CD14-positive monocyte (primary cell): Measurements from ENCODE around the gene MUTYH. TPM values are rescaled to one million over a fixed set of nuclear protein-coding genes. Genes with fewer than 3 reads are reported as not detected.

Experiments used
- DNase-seq, 3 donors: peaks; one replicate each; pipeline ENCODE4 v3.0.0-alpha.2; 2011 to 2022
- H2AFZ ChIP-seq: 2 replicates; pipeline ENCODE4 v1.6.0; 2012; ENCODE audit warnings: mild to moderate bottlenecking, low read depth, low read length, inconsistent platforms; ENCODE audit not compliant: insufficient read depth, poor library complexity, severe bottlenecking
- H3K27ac ChIP-seq, 2 donors: 1 replicate in 1 of 2; 2 replicates in 1 of 2; pipeline ENCODE4 v1.5.1; 2012 to 2013; ENCODE audit warnings: low read length in 2 of 2, control low read depth in 1 of 2, inconsistent platforms in 1 of 2, low read depth in 1 of 2, mild to moderate bottlenecking in 1 of 2
- H3K27me3 ChIP-seq, 2 donors: one replicate each; pipeline versions ENCODE4 v1.6.0 to v1.6.1; 2011 to 2013; ENCODE audit warnings: low read length in 2 of 2; ENCODE audit not compliant: control insufficient read depth in 2 of 2, insufficient read depth in 2 of 2
- H3K36me3 ChIP-seq, 2 donors: replicated peaks in 1 of 2; 1 replicate in 1 of 2; 2 replicates in 1 of 2; pipeline versions ENCODE4 v1.5.1 to v1.6.1; 2012 to 2013; ENCODE audit warnings: low read length in 2 of 2, control low read depth in 1 of 2, inconsistent platforms in 1 of 2, mild to moderate bottlenecking in 1 of 2; ENCODE audit not compliant: insufficient read depth in 2 of 2, control insufficient read depth in 1 of 2
- H3K4me1 ChIP-seq, 2 donors: 1 replicate in 1 of 2; 2 replicates in 1 of 2; pipeline versions ENCODE4 v1.5.1 to v1.6.1; 2012 to 2013; ENCODE audit warnings: low read length in 2 of 2, control low read depth in 1 of 2, inconsistent platforms in 1 of 2, mild to moderate bottlenecking in 1 of 2, moderate library complexity in 1 of 2; ENCODE audit not compliant: insufficient read depth in 2 of 2, control insufficient read depth in 1 of 2
- H3K4me2 ChIP-seq: replicated peaks from 2 replicates; pipeline ENCODE3; 2012; ENCODE audit warnings: low read length, moderate library complexity, mild to moderate bottlenecking; ENCODE audit not compliant: poor library complexity, severe bottlenecking; ENCODE audit errors: extremely low read depth
- H3K4me3 ChIP-seq, 3 experiments: fragments of 200-600 bp in 1 of 3; sonication (generic) in 1 of 3; replicated peaks in 1 of 3; 1 replicate in 2 of 3; 2 replicates in 1 of 3; pipeline ENCODE4 v1.5.1; 2011 to 2013; ENCODE audit warnings: low read length in 3 of 3, mild to moderate bottlenecking in 3 of 3, control low read depth in 2 of 3, low read depth in 2 of 3, inconsistent platforms in 1 of 3, moderate library complexity in 1 of 3
- H3K79me2 ChIP-seq: 2 replicates; pipeline ENCODE4 v1.6.0; 2012; ENCODE audit warnings: mild to moderate bottlenecking, control low read depth, inconsistent platforms, low read length, moderate library complexity; ENCODE audit not compliant: insufficient read depth
- H3K9ac ChIP-seq: 2 replicates; pipeline ENCODE4 v1.6.0; 2017; ENCODE audit warnings: low read length, mild to moderate bottlenecking; ENCODE audit not compliant: insufficient read depth, poor library complexity, severe bottlenecking
- H3K9me3 ChIP-seq, 2 donors: replicated peaks in 1 of 2; 1 replicate in 1 of 2; 2 replicates in 1 of 2; pipeline versions ENCODE4 v1.5.1 to v1.6.1; 2012 to 2013; ENCODE audit warnings: low read length in 2 of 2, control low read depth in 1 of 2; ENCODE audit not compliant: control insufficient read depth in 1 of 2, insufficient read depth in 1 of 2
- H4K20me1 ChIP-seq: 2 replicates; pipeline ENCODE4 v1.6.0; 2012; ENCODE audit warnings: mild to moderate bottlenecking, low read length, control low read depth, moderate library complexity; ENCODE audit not compliant: insufficient read depth
- H3K27ac Mint-ChIP-seq, 7 donors: one replicate each; pipeline ENCODE4 v1.8.0; 2020; ENCODE audit warnings: mild to moderate bottlenecking in 7 of 7, mixed read lengths in 7 of 7, moderate library complexity in 6 of 7, inconsistent platforms in 2 of 7
- H3K27me3 Mint-ChIP-seq, 3 donors: one replicate each; pipeline ENCODE4 v1.8.0; 2021 to 2022; ENCODE audit warnings: low read depth in 3 of 3, mild to moderate bottlenecking in 3 of 3, mixed read lengths in 3 of 3, moderate library complexity in 3 of 3, inconsistent platforms in 1 of 3
- H3K36me3 Mint-ChIP-seq, 2 donors: one replicate each; pipeline ENCODE4 v1.8.0; 2020; ENCODE audit warnings: mixed read lengths in 2 of 2, inconsistent platforms in 1 of 2, mild to moderate bottlenecking in 1 of 2
- H3K4me1 Mint-ChIP-seq: one replicate; pipeline ENCODE4 v1.8.0; 2020; ENCODE audit warnings: mild to moderate bottlenecking, mixed read lengths
- H3K4me3 Mint-ChIP-seq, 2 donors: one replicate each; pipeline ENCODE4 v1.8.0; 2020; ENCODE audit warnings: mild to moderate bottlenecking in 2 of 2, mixed read lengths in 2 of 2, moderate library complexity in 1 of 2
- H3K9me3 Mint-ChIP-seq, 7 donors: one replicate each; pipeline ENCODE4 v1.8.0; 2020 to 2022; ENCODE audit warnings: mixed read lengths in 7 of 7, mild to moderate bottlenecking in 6 of 7, moderate library complexity in 6 of 7, inconsistent platforms in 2 of 7
- WGBS: methylation state at CpG from one replicate; pipeline ENCODE4 v1.1.5; 2013; ENCODE audit warnings: missing lambda C conversion rate; ENCODE audit not compliant: insufficient coverage; 5-methylcytosine and 5-hydroxymethylcytosine counted together
- intact Hi-C, 2 donors: fragments of 100-400 bp; cut with micrococcal nuclease; formaldehyde crosslinking; loops; one replicate each; pipeline versions ENCODE4 v1.15.0 to v1.15.1; 2023
- polyA plus RNA-seq, 3 donors: library from polyadenylated mRNA; depleted of rRNA in 1 of 3; unstranded in 2 of 3; stranded (reverse) in 1 of 3; fragments of 300-500 nt in 2 of 3; fragments of >200 nt in 1 of 3; fragmentation: Illumina TruSeq in 2 of 3; gene quantifications; 1 replicate in 2 of 3; 2 replicates in 1 of 3; pipeline ENCODE4 v1.2.3, GENCODE V29; 2012 to 2021
- TF ChIP-seq, protein P1 (sequence below): fragments of 200-600 bp; IDR thresholded peaks from one replicate; pipeline ENCODE4 v1.8.0; 2022; ENCODE audit warnings: antibody characterized with exemption, mild to moderate bottlenecking

MUTYH gene
- polyA plus RNA-seq, 3 donors = 6.7 to 22.9 (median 8.1) TPM

DNA sequence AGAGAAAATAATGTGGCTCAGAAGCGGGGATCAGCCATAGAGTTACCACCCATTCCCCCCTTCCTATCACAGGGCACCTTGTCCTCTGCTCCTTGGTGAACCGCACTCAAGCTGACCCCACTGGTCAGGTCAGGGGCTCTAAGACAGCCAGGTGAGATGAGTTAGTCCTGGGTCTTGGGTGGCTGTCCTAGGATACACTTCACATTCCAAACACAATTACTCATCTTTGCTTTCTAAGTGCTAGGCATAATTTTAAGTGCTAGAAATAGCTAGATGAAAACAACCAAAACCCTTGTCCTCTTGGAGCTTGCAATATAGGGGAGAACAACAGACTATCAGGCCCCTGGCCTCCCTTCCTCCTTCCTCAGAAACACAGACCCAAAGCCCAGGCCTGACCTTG lies 7.8 kb upstream of the MUTYH start:
- H3K36me3 Mint-ChIP-seq = peaks cover 40 to 48% of the 10 kb centered on the region in 2 donors
- peaks cover 1% of the 10 kb centered on the region for H4K20me1 ChIP-seq
- peaks cover 0 to under 1% of the 10 kb centered on the region in 2 donors for H3K4me1 ChIP-seq
- H3K27ac Mint-ChIP-seq = peak overlapping the region in 1 of 7 donors; percentile 30
- no peak overlapping the region for H3K4me3 Mint-ChIP-seq
- no peak overlapping the region for H3K9ac ChIP-seq
- no peaks in the 10 kb centered on the region for H3K27me3 ChIP-seq
- no peak overlapping the region for H2AFZ ChIP-seq
- H3K9me3 ChIP-seq = no peaks in the 10 kb centered on the region
- peaks cover 3% of the 10 kb centered on the region for H3K79me2 ChIP-seq
- H3K4me3 ChIP-seq = no peak overlapping the region
- H3K9me3 Mint-ChIP-seq = no peaks in the 10 kb centered on the region
- H3K4me2 ChIP-seq = no peak overlapping the region
- intact Hi-C loops = loop anchor here in 1 of 2 donors (10.0 kb wide), 1 partner anchor 227 kb away; no protein-coding TSS in a partner anchor
- TF ChIP-seq, protein P1, sequence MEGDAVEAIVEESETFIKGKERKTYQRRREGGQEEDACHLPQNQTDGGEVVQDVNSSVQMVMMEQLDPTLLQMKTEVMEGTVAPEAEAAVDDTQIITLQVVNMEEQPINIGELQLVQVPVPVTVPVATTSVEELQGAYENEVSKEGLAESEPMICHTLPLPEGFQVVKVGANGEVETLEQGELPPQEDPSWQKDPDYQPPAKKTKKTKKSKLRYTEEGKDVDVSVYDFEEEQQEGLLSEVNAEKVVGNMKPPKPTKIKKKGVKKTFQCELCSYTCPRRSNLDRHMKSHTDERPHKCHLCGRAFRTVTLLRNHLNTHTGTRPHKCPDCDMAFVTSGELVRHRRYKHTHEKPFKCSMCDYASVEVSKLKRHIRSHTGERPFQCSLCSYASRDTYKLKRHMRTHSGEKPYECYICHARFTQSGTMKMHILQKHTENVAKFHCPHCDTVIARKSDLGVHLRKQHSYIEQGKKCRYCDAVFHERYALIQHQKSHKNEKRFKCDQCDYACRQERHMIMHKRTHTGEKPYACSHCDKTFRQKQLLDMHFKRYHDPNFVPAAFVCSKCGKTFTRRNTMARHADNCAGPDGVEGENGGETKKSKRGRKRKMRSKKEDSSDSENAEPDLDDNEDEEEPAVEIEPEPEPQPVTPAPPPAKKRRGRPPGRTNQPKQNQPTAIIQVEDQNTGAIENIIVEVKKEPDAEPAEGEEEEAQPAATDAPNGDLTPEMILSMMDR = no peak
- WGBS = no CpG with 5 or more reads among the region's 2 CpGs
- H3K27me3 Mint-ChIP-seq = peaks cover 0 to 1% (median 0%) of the 10 kb centered on the region in 3 donors
- H3K27ac ChIP-seq = no peak overlapping the region
- peaks cover under 1% of the 10 kb centered on the region for H3K4me1 Mint-ChIP-seq
- no peak for DNase-seq
- H3K36me3 ChIP-seq = peaks cover 33 to 47% of the 10 kb centered on the region in 2 donors

DNA sequence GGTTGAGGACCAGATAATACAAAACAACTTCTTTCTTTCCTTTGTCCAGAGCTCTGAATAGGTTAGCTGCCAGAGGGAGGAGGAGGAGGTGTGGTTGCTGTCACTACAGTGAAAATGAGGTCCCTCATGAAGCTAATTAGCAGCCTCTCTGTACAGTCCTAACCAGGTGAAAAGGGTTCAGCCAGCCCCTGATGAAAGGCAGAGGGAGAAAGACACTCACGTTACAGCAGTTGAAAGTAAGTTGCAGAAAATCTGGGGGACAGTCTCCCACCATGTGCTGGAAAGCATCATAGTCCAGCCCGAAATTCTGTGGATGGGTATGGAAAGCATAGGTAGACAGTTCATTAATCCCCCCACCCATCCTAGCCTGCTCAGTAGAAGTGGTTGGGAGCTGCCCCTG lies 6.2 kb upstream of the MUTYH start:
- Mint-ChIP-seq H3K36me3 (peaks cover 52 to 61% of the 10 kb centered on the region in 2 donors), H3K4me3 (no peak overlapping the region), H3K27me3 (peaks cover 0 to 1% (median 0%) of the 10 kb centered on the region in 3 donors), H3K4me1 (peaks cover 16% of the 10 kb centered on the region), H3K9me3 (no peaks in the 10 kb centered on the region), H3K27ac (peak overlapping the region in 2 of 7 donors; percentile 6 to 52)
- intact Hi-C loops = loop anchor here in 1 of 2 donors (10.0 kb wide), 1 partner anchor 228 kb away; no protein-coding TSS in a partner anchor
- peaks cover 18% of the 10 kb centered on the region for H3K79me2 ChIP-seq
- H3K27ac ChIP-seq = no peak overlapping the region
- no peak overlapping the region for H3K4me2 ChIP-seq
- whole genome bisulfite sequencing = no CpG with 5 or more reads among the region's 2 CpGs
- no peak overlapping the region for H3K4me3 ChIP-seq
- H3K36me3 ChIP-seq = peaks cover 44 to 62% of the 10 kb centered on the region in 2 donors
- no peaks in the 10 kb centered on the region for H3K27me3 ChIP-seq
- DNase-seq = no peak
- H3K9ac ChIP-seq = no peak overlapping the region
- H4K20me1 ChIP-seq = peaks cover 5% of the 10 kb centered on the region
- TF ChIP-seq, protein P1 = no peak
- H3K9me3 ChIP-seq = no peaks in the 10 kb centered on the region
- H2AFZ ChIP-seq = no peak overlapping the region
- H3K4me1 ChIP-seq = peaks cover 14 to 16% of the 10 kb centered on the region in 2 donors
